GM13976 (cell line): ENCODE results near the gene GHRL.

Experiments
- DNase-seq: peaks from one replicate; pipeline ENCODE4 v3.0.0; 2012; ENCODE audit warnings: low spot score
- CTCF ChIP-seq: IDR thresholded peaks from 2 replicates; pipeline ENCODE4 v1.5.1; 2012; ENCODE audit warnings: borderline replicate concordance, mild to moderate bottlenecking; ENCODE audit not compliant: insufficient read depth; ENCODE audit errors: extremely low read depth, missing control alignments, control extremely low read depth
- in situ Hi-C: fragments of 300-500 bp; cut with MboI; formaldehyde crosslinking; loops from one replicate; pipeline ENCODE4 v1.12.0; 2022; ENCODE audit warnings: low sequenced_read_pairs, mixed read lengths, inconsistent platforms; ENCODE audit not compliant: unreplicated experiment

Gene GHRL

GRCh38 chr3:10287936-10288574 is 4.7 kb downstream of the GHRL start:
- no peak for DNase-seq
- no peak for TF ChIP-seq CTCF
- in situ Hi-C loops, result no loop called here

GRCh38 chr3:10286596-10287295 is 6.0 kb downstream of the GHRL start:
- DNase-seq, result peak; percentile 53
- TF ChIP-seq CTCF, result peak; percentile 37
- in situ Hi-C loops, result no loop called here

- in situ Hi-C loops, result no loop called here
- no peak for TF ChIP-seq CTCF
- DNase-seq, result no peak
Observed at GRCh38 chr3:10286133-10286524, 6.6 kb downstream of the GHRL start.

GRCh38 chr3:10285272-10286132 is 7.2 kb downstream of the GHRL start:
- no peak for DNase-seq
- TF ChIP-seq CTCF, result no peak
- in situ Hi-C loops, result no loop called here

GRCh38 chr3:10284496-10284895 is 8.3 kb downstream of the GHRL start:
- no peak for TF ChIP-seq CTCF
- in situ Hi-C loops, result no loop called here
- DNase-seq, result no peak

GRCh38 chr3:10283638-10284037 is 9.1 kb downstream of the GHRL start:
- no peak for TF ChIP-seq CTCF
- no peak for DNase-seq
- in situ Hi-C loops, result no loop called here
